ENCODE data around the gene USP3. TPM values are rescaled to one million over a fixed set of nuclear protein-coding genes. Genes with fewer than 3 reads are reported as not detected.
A peak's percentile ranks its signal among the peaks of the same experiment; 100 is the strongest.

USP3 gene
- total RNA-seq, 1 donor from 2014 or later: 13.7 TPM

GRCh38 chr15:63596676-63597037 lies 92.3 kb downstream of the USP3 start:
- no peak for ATAC-seq
- DNase-seq (ENCODE audit: missing footprints): no peak
- intact Hi-C loops (cut with DNase I): loop anchor here (5.0 kb wide), 1 partner anchor 129 kb away; no protein-coding TSS in a partner anchor

- ATAC-seq (peak; percentile 30), DNase-seq (ENCODE audit: missing footprints) (peak; percentile 82)
- intact Hi-C loops (cut with DNase I): loop anchor here (5.0 kb wide), 1 partner anchor 130 kb away; no protein-coding TSS in a partner anchor
Observed at GRCh38 chr15:63597038-63597790, 92.8 kb downstream of the USP3 start, which contains the start of gene FBXL22. Gene FBXL22 (plus strand): TSS chr15:63597387. CDS start chr15:63597393, 6 bp downstream.

- ATAC-seq: no peak
- intact Hi-C loops (cut with DNase I): loop anchor here (5.0 kb wide), 1 partner anchor 131 kb away; no protein-coding TSS in a partner anchor
- no peak for DNase-seq (ENCODE audit: missing footprints)
Observed at GRCh38 chr15:63597821-63598220, 93.4 kb downstream of the USP3 start.

GRCh38 chr15:63598473-63599400 lies 94.3 kb downstream of the USP3 start:
- ATAC-seq: no peak
- no peak for DNase-seq (ENCODE audit: missing footprints)
- intact Hi-C loops (cut with DNase I): loop anchor here (1.0 to 5.0 kb wide), 3 partner anchors 94 to 131 kb away; partner anchors contain the start of gene USP3

- intact Hi-C loops (cut with DNase I): loop anchor here (1.0 to 5.0 kb wide), 3 partner anchors 95 to 132 kb away; partner anchors contain the start of gene USP3
- peak; percentile 79 for DNase-seq (ENCODE audit: missing footprints)
- peak; percentile 53 for ATAC-seq
Observed at GRCh38 chr15:63599401-63600000, 95.1 kb downstream of the USP3 start.

GRCh38 chr15:63600001-63600615 lies 95.7 kb downstream of the USP3 start:
- DNase-seq (ENCODE audit: missing footprints) (no peak), ATAC-seq (peak; percentile 12)
- intact Hi-C loops (cut with DNase I): no loop called here

- intact Hi-C loops (cut with DNase I): no loop called here
- peak; percentile 77 for ATAC-seq
- DNase-seq (ENCODE audit: missing footprints): peak; percentile 95
Observed at GRCh38 chr15:63600616-63601025, 96.2 kb downstream of the USP3 start.

GRCh38 chr15:63601026-63601703 lies 96.8 kb downstream of the USP3 start:
- no peak for DNase-seq (ENCODE audit: missing footprints)
- no peak for ATAC-seq
- intact Hi-C loops (cut with DNase I): no loop called here

- intact Hi-C loops (cut with DNase I): no loop called here
- DNase-seq (ENCODE audit: missing footprints): no peak
- no peak for ATAC-seq
Observed at GRCh38 chr15:63601704-63602185, 97.4 kb downstream of the USP3 start.

GRCh38 chr15:63602595-63602994 lies 98.2 kb downstream of the USP3 start:
- ATAC-seq (no peak), DNase-seq (ENCODE audit: missing footprints) (no peak)
- intact Hi-C loops (cut with DNase I): no loop called here

GRCh38 chr15:63603516-63603915 lies 99.1 kb downstream of the USP3 start:
- ATAC-seq: no peak
- intact Hi-C loops (cut with DNase I): no loop called here
- no peak for DNase-seq (ENCODE audit: missing footprints)

GRCh38 chr15:63604281-63604680 lies 99.9 kb downstream of the USP3 start:
- intact Hi-C loops (cut with DNase I): no loop called here

GRCh38 chr15:63605036-63605435 lies 100.6 kb downstream of the USP3 start:
- intact Hi-C loops (cut with DNase I): no loop called here
- no peak for ATAC-seq

More at GRCh38 chr15:63604281-63604680, 99.9 kb downstream of the USP3 start:
- DNase-seq (ENCODE audit: missing footprints) (no peak), ATAC-seq (no peak)

GRCh38 chr15:63605816-63606215 lies 101.4 kb downstream of the USP3 start:
- no peak for DNase-seq (ENCODE audit: missing footprints)
- ATAC-seq: no peak
- intact Hi-C loops (cut with DNase I): no loop called here

More at GRCh38 chr15:63605036-63605435, 100.6 kb downstream of the USP3 start:
- no peak for DNase-seq (ENCODE audit: missing footprints)

GRCh38 chr15:63606308-63606707 lies 101.9 kb downstream of the USP3 start:
- intact Hi-C loops (cut with DNase I): no loop called here
- DNase-seq (ENCODE audit: missing footprints) (no peak), ATAC-seq (no peak)

GRCh38 chr15:63608989-63609388 lies 104.6 kb downstream of the USP3 start:
- intact Hi-C loops (cut with DNase I): no loop called here

GRCh38 chr15:63609448-63609847 lies 105.1 kb downstream of the USP3 start:
- ATAC-seq: no peak
- DNase-seq (ENCODE audit: missing footprints): no peak
- intact Hi-C loops (cut with DNase I): no loop called here

More at GRCh38 chr15:63608989-63609388, 104.6 kb downstream of the USP3 start:
- DNase-seq (ENCODE audit: missing footprints): no peak
- ATAC-seq: no peak
